ENCODE results near the gene HFM1. TPM values are rescaled to one million over a fixed set of nuclear protein-coding genes. Genes with fewer than 3 reads are reported as not detected.

The HFM1 gene
- total RNA-seq, 1 donor from 2014 or later = 0.35 TPM

GRCh38 chr1:91226741-91227140 lies 177.9 kb downstream of the HFM1 start:
- no peak overlapping the region for H3K4me3 Mint-ChIP-seq (ENCODE audit: unreplicated experiment)
- no peaks in the 10 kb centered on the region for H3K27me3 Mint-ChIP-seq (ENCODE audit: unreplicated experiment)
- no peak overlapping the region for H3K27ac Mint-ChIP-seq (ENCODE audit: unreplicated experiment)
- no peaks in the 10 kb centered on the region for H3K9me3 Mint-ChIP-seq (ENCODE audit: unreplicated experiment)
- TF ChIP-seq CTCF (IDR thresholded peaks at IDR 0.05) = no peak
- no peaks in the 10 kb centered on the region for H3K4me1 Mint-ChIP-seq (ENCODE audit: unreplicated experiment)
- no peak for DNase-seq (ENCODE audit: extremely low spot score, unreplicated experiment)
- H3K36me3 Mint-ChIP-seq (ENCODE audit: unreplicated experiment) = no peaks in the 10 kb centered on the region

GRCh38 chr1:91224878-91225277 lies 179.8 kb downstream of the HFM1 start:
- H3K4me3 Mint-ChIP-seq (ENCODE audit: unreplicated experiment) = no peak overlapping the region
- H3K4me1 Mint-ChIP-seq (ENCODE audit: unreplicated experiment) = no peaks in the 10 kb centered on the region
- DNase-seq (ENCODE audit: extremely low spot score, unreplicated experiment) = no peak
- H3K9me3 Mint-ChIP-seq (ENCODE audit: unreplicated experiment) = no peaks in the 10 kb centered on the region
- H3K27ac Mint-ChIP-seq (ENCODE audit: unreplicated experiment) = no peak overlapping the region
- no peak for TF ChIP-seq CTCF (IDR thresholded peaks at IDR 0.05)
- H3K27me3 Mint-ChIP-seq (ENCODE audit: unreplicated experiment) = no peaks in the 10 kb centered on the region
- H3K36me3 Mint-ChIP-seq (ENCODE audit: unreplicated experiment) = no peaks in the 10 kb centered on the region

- no peak overlapping the region for H3K27ac Mint-ChIP-seq (ENCODE audit: unreplicated experiment)
- no peak for DNase-seq (ENCODE audit: extremely low spot score, unreplicated experiment)
These were observed 183.6 kb downstream of the HFM1 start for GRCh38 chr1:91221017-91221416.

GRCh38 chr1:91217911-91218310 lies 186.7 kb downstream of the HFM1 start:
- H3K27me3 Mint-ChIP-seq (ENCODE audit: unreplicated experiment) = no peaks in the 10 kb centered on the region
- DNase-seq (ENCODE audit: extremely low spot score, unreplicated experiment) = no peak
- H3K27ac Mint-ChIP-seq (ENCODE audit: unreplicated experiment) = no peak overlapping the region
- TF ChIP-seq CTCF (IDR thresholded peaks at IDR 0.05) = no peak
- H3K36me3 Mint-ChIP-seq (ENCODE audit: unreplicated experiment) = no peaks in the 10 kb centered on the region
- no peaks in the 10 kb centered on the region for H3K9me3 Mint-ChIP-seq (ENCODE audit: unreplicated experiment)
- H3K4me1 Mint-ChIP-seq (ENCODE audit: unreplicated experiment) = no peaks in the 10 kb centered on the region
- H3K4me3 Mint-ChIP-seq (ENCODE audit: unreplicated experiment) = no peak overlapping the region

More at GRCh38 chr1:91221017-91221416, 183.6 kb downstream of the HFM1 start:
- Mint-ChIP-seq H3K36me3 (ENCODE audit: unreplicated experiment) (no peaks in the 10 kb centered on the region), H3K9me3 (ENCODE audit: unreplicated experiment) (no peaks in the 10 kb centered on the region), H3K27me3 (ENCODE audit: unreplicated experiment) (no peaks in the 10 kb centered on the region), H3K4me3 (ENCODE audit: unreplicated experiment) (no peak overlapping the region), H3K4me1 (ENCODE audit: unreplicated experiment) (no peaks in the 10 kb centered on the region)
- TF ChIP-seq CTCF (IDR thresholded peaks at IDR 0.05) = no peak

Other genes starting within 250 kb of the HFM1 start
- 4.3 and 6.6 TPM in 2 replicates for gene CDC7, start 96.0 kb upstream of the HFM1 start, total RNA-seq

All from osteocyte (in vitro differentiated cells).